K562 (cell line): Measurements from ENCODE around the gene FCSK. TPM values are rescaled to one million over a fixed set of nuclear protein-coding genes. Genes with fewer than 3 reads are reported as not detected.

Experiments
- ATAC-seq: fragments of 200-7000 bp; cut with Tn5 transposase; 3 replicates; pipeline ENCODE4 v1.9.1; 2020; ENCODE audit warnings: moderate library complexity
- BruUV-seq: library from RNA; stranded (reverse); fragments of 400-500 nt; replicated peaks from 2 replicates; lab custom pipeline; 2021; lab: Mats Ljungman, UMichigan
- CTCF ChIA-PET: fragments of 300-600 bp; formaldehyde crosslinking; extraction: SDS; loops from one replicate; lab custom pipeline; 2021; ENCODE audit warnings: low intra/inter-chr PET ratio; lab: Yijun Ruan, JAX
- POLR2A ChIA-PET: fragments of 300-600, 350-650 bp; sonication (Branson Sonifier 250); formaldehyde crosslinking; extraction: SDS; loops from one replicate; lab custom pipeline; 2021; ENCODE audit warnings: antibody characterized with exemption, inconsistent platforms; lab: Yijun Ruan, JAX
- DNase-seq, 4 experiments: peaks; one replicate each; pipeline versions ENCODE4 v3.0.0 to v3.0.0-alpha.2; 2011 to 2018; ENCODE audit warnings: low spot score in 3 of 4, mixed read lengths in 3 of 4; ENCODE audit errors: extremely low read depth in 1 of 4
- FAIRE-seq: peaks from 2 replicates; lab custom pipeline; 2011; peaks lifted over from hg19 to GRCh38; lab: Jason Lieb, UNC
- H2AFZ ChIP-seq: 2 replicates; pipeline ENCODE4 v1.6.0; 2011; ENCODE audit warnings: low read depth, low read length, control low read depth, inconsistent platforms
- H3K27ac ChIP-seq: fragments of 200-600 bp; 3 replicates; pipeline ENCODE4 v1.8.0; 2011; ENCODE audit warnings: low read depth, mild to moderate bottlenecking, control low read depth, inconsistent platforms, low read length, moderate library complexity, mixed read lengths; ENCODE audit errors: extremely low read depth
- H3K27me3 ChIP-seq, 2 experiments: fragments of 300-600 bp in 1 of 2; 2 replicates in 1 of 2; 3 replicates in 1 of 2; pipeline versions ENCODE4 v1.6.0 to v1.8.0; 2011; ENCODE audit warnings: inconsistent platforms in 2 of 2, low read length in 2 of 2, mild to moderate bottlenecking in 1 of 2, mixed read lengths in 1 of 2, moderate library complexity in 1 of 2; ENCODE audit not compliant: control insufficient read depth in 2 of 2, insufficient read depth in 2 of 2
- H3K36me3 ChIP-seq: fragments of 300-600 bp; 3 replicates; pipeline ENCODE4 v1.8.0; 2011; ENCODE audit warnings: mild to moderate bottlenecking, low read length, inconsistent platforms; ENCODE audit not compliant: control insufficient read depth, insufficient read depth
- H3K4me1 ChIP-seq, 2 experiments: fragments of 200-600 bp in 1 of 2; replicated peaks in 1 of 2; 2 replicates in 1 of 2; 3 replicates in 1 of 2; pipeline versions ENCODE4 v1.5.1 to v1.8.0; 2011; ENCODE audit warnings: inconsistent platforms in 2 of 2, low read length in 2 of 2, mild to moderate bottlenecking in 1 of 2, mixed read lengths in 1 of 2, moderate library complexity in 1 of 2; ENCODE audit not compliant: control insufficient read depth in 2 of 2, insufficient read depth in 2 of 2
- H3K4me2 ChIP-seq: 2 replicates; pipeline ENCODE4 v1.6.1; 2011; ENCODE audit warnings: low read length, control low read depth, inconsistent platforms, mixed read lengths; ENCODE audit not compliant: insufficient read depth
- H3K4me3 ChIP-seq: fragments of 200-600 bp; sonication (generic), shearing (Covaris generic); 2 replicates; pipeline ENCODE4 v1.5.1; 2016; ENCODE audit warnings: control low read depth, inconsistent platforms
- H3K79me2 ChIP-seq: fragments of 200-600 bp; 3 replicates; pipeline ENCODE4 v1.8.0; 2011; ENCODE audit warnings: low read length, inconsistent platforms; ENCODE audit not compliant: control insufficient read depth, insufficient read depth
- H3K9ac ChIP-seq, 2 experiments: 2 replicates each; pipeline versions ENCODE4 v1.6.0 to v1.6.1; 2011; ENCODE audit warnings: low read depth in 2 of 2, low read length in 2 of 2, control low read depth in 1 of 2, inconsistent platforms in 1 of 2, mild to moderate bottlenecking in 1 of 2, mixed read lengths in 1 of 2; ENCODE audit not compliant: insufficient read depth in 1 of 2
- H3K9me1 ChIP-seq: one replicate; pipeline ENCODE4 v1.6.0; 2011; ENCODE audit warnings: inconsistent platforms, mild to moderate bottlenecking, low read length, moderate library complexity; ENCODE audit not compliant: control insufficient read depth, insufficient read depth
- H3K9me3 ChIP-seq: replicated peaks from 2 replicates; pipeline ENCODE4 v1.5.1; 2011; ENCODE audit warnings: low read depth, low read length, inconsistent platforms; ENCODE audit not compliant: control insufficient read depth, insufficient read depth
- H4K20me1 ChIP-seq: replicated peaks from 2 replicates; pipeline ENCODE4 v1.6.1; 2011; ENCODE audit warnings: low read length, inconsistent platforms, mixed read lengths; ENCODE audit not compliant: control insufficient read depth, insufficient read depth
- CBX5 ChIP-seq: IDR thresholded peaks from 2 replicates; pipeline ENCODE4 v1.6.1; 2014; ENCODE audit warnings: low read depth, borderline replicate concordance
- CLOCK ChIP-seq: fragments of 250-450 bp; sonication (Bioruptor Pico); IDR thresholded peaks from 2 replicates; pipeline ENCODE4 v1.4.0; 2020; ENCODE audit warnings: mild to moderate bottlenecking, moderate library complexity, borderline replicate concordance
- DIDO1 ChIP-seq: fragments of 450-650 bp; IDR thresholded peaks from 2 replicates; pipeline ENCODE4 v1.6.1; 2016; ENCODE audit warnings: low read depth, missing biosample characterization, missing genetic modification characterization
- FUS ChIP-seq: fragments of 200-400 bp; formaldehyde crosslinking; optimal IDR thresholded peaks from 2 replicates; pipeline ENCODE3; 2017; ENCODE audit warnings: low read depth, low read length
- HMGN3 ChIP-seq: IDR thresholded peaks from 2 replicates; pipeline ENCODE4 v1.6.1; 2011; ENCODE audit warnings: borderline replicate concordance, low read depth, mild to moderate bottlenecking, mixed read lengths, low read length; ENCODE audit not compliant: insufficient read length; ENCODE audit errors: extremely low read depth
- HNRNPLL ChIP-seq: fragments of 200-400 bp; formaldehyde crosslinking; IDR thresholded peaks from 2 replicates; pipeline ENCODE4 v1.6.1; 2017; ENCODE audit warnings: low read length, low read depth, mild to moderate bottlenecking; ENCODE audit not compliant: poor library complexity, severe bottlenecking
- IFI16 ChIP-seq: fragments of 250-450 bp; sonication (Bioruptor Pico); IDR thresholded peaks from 2 replicates; pipeline ENCODE4 v2.1.2; 2022; ENCODE audit warnings: mild to moderate bottlenecking, inconsistent platforms
- KDM5B ChIP-seq: fragments of 200-600 bp; sonication (generic); IDR thresholded peaks from 2 replicates; pipeline ENCODE4 v1.6.1; 2012; ENCODE audit warnings: low read depth, mild to moderate bottlenecking, moderate library complexity, low read length, control low read depth, inconsistent platforms; ENCODE audit not compliant: insufficient replicate concordance
- MYNN ChIP-seq, 2 experiments: sonication (generic); formaldehyde crosslinking in 1 of 2; IDR thresholded peaks; 2 replicates each; pipeline versions ENCODE4 v1.5.0 to v1.6.1; 2016 to 2020; ENCODE audit warnings: antibody characterized with exemption in 1 of 2, missing genetic modification reagents in 1 of 2
- PHF20 ChIP-seq: fragments of 450-650 bp; IDR thresholded peaks from 2 replicates; pipeline ENCODE4 v1.6.1; 2018; ENCODE audit not compliant: partially characterized antibody
- SNAPC5 ChIP-seq: fragments of 250-450 bp; sonication (Bioruptor Pico); IDR thresholded peaks from 2 replicates; pipeline ENCODE4 v1.8.0; 2021; ENCODE audit warnings: moderate library complexity, mild to moderate bottlenecking, inconsistent platforms
- SREBF1 ChIP-seq: fragments of 150-350 bp; IDR thresholded peaks from 2 replicates; pipeline ENCODE4 v1.6.1; 2014; ENCODE audit warnings: antibody characterized with exemption, low read depth, low read length, borderline replicate concordance
- THRA ChIP-seq: fragments of 450-650 bp; IDR thresholded peaks from 2 replicates; pipeline ENCODE4 v1.6.1; 2017; ENCODE audit warnings: mild to moderate bottlenecking, moderate library complexity
- ZFP91 ChIP-seq: sonication (generic); formaldehyde crosslinking; IDR thresholded peaks from 2 replicates; pipeline ENCODE4 v1.8.0; 2022; ENCODE audit warnings: mild to moderate bottlenecking, missing genetic modification reagents
- ZNF174 ChIP-seq: fragments of 250-450 bp; sonication (Bioruptor Pico); IDR thresholded peaks from 2 replicates; pipeline ENCODE4 v1.4.0; 2020; ENCODE audit warnings: mild to moderate bottlenecking
- ZNF24 ChIP-seq: fragments of 450-650 bp; IDR thresholded peaks from 2 replicates; pipeline ENCODE4 v1.6.1; 2016
- ZNF263 ChIP-seq: sonication (generic); formaldehyde crosslinking; IDR thresholded peaks from 2 replicates; pipeline ENCODE4 v1.8.0; 2022; ENCODE audit warnings: mild to moderate bottlenecking, missing genetic modification reagents, borderline replicate concordance
- WGBS: fragments of 100-300 bp; shearing (Covaris generic); methylation state at CpG from one replicate; pipeline ENCODE4 v1.1.6; 2016; ENCODE audit warnings: low coverage, mixed read lengths; ENCODE audit not compliant: insufficient coverage; ENCODE audit errors: missing lambda C conversion rate; 5-methylcytosine and 5-hydroxymethylcytosine counted together
- in situ Hi-C: fragments of 300-500 bp; cut with MboI; formaldehyde crosslinking; loops from 4 replicates; pipeline ENCODE4 v1.15.0; 2018; ENCODE audit warnings: inconsistent platforms, mixed read lengths
- intact Hi-C: fragments of 100-400 bp; cut with micrococcal nuclease; formaldehyde crosslinking; loops from 2 replicates; pipeline ENCODE4 v1.14.2; 2022
- polyA plus RNA-seq, 8 experiments: library from polyadenylated mRNA; depleted of rRNA in 4 of 8; stranded (reverse) in 5 of 8; unstranded in 3 of 8; fragments of >200 nt; fragmentation: Nextera tagmentation in 2 of 8; fragmentation: Illumina TruSeq in 1 of 8; extraction: Ambion mirVana in 2 of 8; extraction: Trizol in 1 of 8; gene quantifications; 2 replicates each; pipeline versions ENCODE4 v1.2.1 to v1.2.3, GENCODE V29; 2011 to 2014; ENCODE audit warnings: inconsistent platforms in 1 of 8, missing spikeins in 1 of 8
- total RNA-seq, 7 experiments: library from RNA; depleted of rRNA in 6 of 7; stranded (reverse); fragments of >200 nt in 6 of 7; fragmentation: Illumina TruSeq in 2 of 7; extraction: Trizol in 2 of 7; gene quantifications; 2 replicates each; pipeline versions ENCODE4 v1.2.1 to v1.2.3, GENCODE V29; 2011 to 2021; ENCODE audit warnings: low replicate concordance in 1 of 7

The FCSK gene
- total and polyA plus RNA-seq, 9 of the 15 experiments (the other 6 are each of a cell fraction or from before 2014, with no cell fraction given): 0.92 to 18.6 (median 8.3) TPM

GRCh38 chr16:70526403-70526802, 72.0 kb downstream of the FCSK start:
- intact Hi-C loops (loop anchor here (10.0 kb wide), 2 partner anchors 128 to 242 kb away; partner anchors contain the start of gene AARS1), in situ Hi-C loops (no loop called here)
- POLR2A ChIA-PET: interaction anchor here (0.9 to 3.1 kb wide), 4 partner anchors 9 to 180 kb away, joined by 3 to 14 read pairs (median 6); partner anchors contain the start of gene DDX19A
- H3K4me1 ChIP-seq: peaks cover 2 to 13% of the 10 kb centered on the region in 2 experiments; a peak in 4 of 5 replicates
- FAIRE-seq: no peak
- peak in 1 of 4 experiments; percentile 19 for DNase-seq
- H3K27ac ChIP-seq: peak overlapping the region; percentile 51; the same call in 2 of the 3 replicates
- peaks cover 60% of the 10 kb centered on the region for H3K36me3 ChIP-seq
- TF ChIP-seq IFI16: no peak
- TF ChIP-seq SREBF1: no peak
- no peak for TF ChIP-seq KDM5B
- no peak for TF ChIP-seq ZNF174
- no peak for TF ChIP-seq CBX5
- no peak for TF ChIP-seq HNRNPLL
- TF ChIP-seq CLOCK (CRISPR knock-in tag): no peak
- TF ChIP-seq PHF20: no peak
- TF ChIP-seq DIDO1: no peak
- TF ChIP-seq THRA: no peak
- no peak for TF ChIP-seq ZNF24
- no peak for TF ChIP-seq ZFP91 (CRISPR knock-in tag)
- no peak for TF ChIP-seq MYNN (IDR thresholded peaks at IDR 0.05)
- TF ChIP-seq MYNN (CRISPR knock-in tag; IDR thresholded peaks at IDR 0.05): no peak
- TF ChIP-seq HMGN3: no peak
- no peak for TF ChIP-seq FUS
- no peak for TF ChIP-seq ZNF263 (CRISPR knock-in tag)
- TF ChIP-seq SNAPC5 (CRISPR knock-in tag): no peak
- no peak for ATAC-seq
- H4K20me1 ChIP-seq: peaks cover 36% of the 10 kb centered on the region
- no peaks in the 10 kb centered on the region for H3K9me3 ChIP-seq
- peaks cover 94% of the 10 kb centered on the region for H3K79me2 ChIP-seq
- H3K4me2 ChIP-seq: peak overlapping the region; percentile 89
- no peak overlapping the region for H2AFZ ChIP-seq
- H3K9me1 ChIP-seq: no peaks in the 10 kb centered on the region
- BruUV-seq: no TSS peak
- WGBS: 15% methylated on average over 6 of the region's 6 CpGs
- H3K27me3 ChIP-seq: no peaks in the 10 kb centered on the region
- peak overlapping the region; percentile 80 to 90; a peak in 3 of 4 replicates for H3K9ac ChIP-seq
- CTCF ChIA-PET: no interaction called here
- H3K4me3 ChIP-seq: peak overlapping the region; percentile 75
